Bone marrow (tissue), 2 donors: ENCODE results near the gene HACE1.
"Not testable (repeated sequence)": the region's sequence is repeated elsewhere in the genome, so short reads cannot be mapped to it uniquely, and the experiment has no call there.

Experiments used
- DNase-seq, 2 donors: peaks; one replicate each; lab custom pipeline; 2025; lab: John Stamatoyannopoulos, UW

Gene HACE1

GRCh38 chr6:104829183-104829958, 30.3 kb downstream of the HACE1 start:
- DNase-seq = no peak

- no peak for DNase-seq
Observed at GRCh38 chr6:104828478-104828877, 31.2 kb downstream of the HACE1 start.

GRCh38 chr6:104820820-104821219, 38.9 kb downstream of the HACE1 start:
- not testable (repeated sequence) for DNase-seq

DNA sequence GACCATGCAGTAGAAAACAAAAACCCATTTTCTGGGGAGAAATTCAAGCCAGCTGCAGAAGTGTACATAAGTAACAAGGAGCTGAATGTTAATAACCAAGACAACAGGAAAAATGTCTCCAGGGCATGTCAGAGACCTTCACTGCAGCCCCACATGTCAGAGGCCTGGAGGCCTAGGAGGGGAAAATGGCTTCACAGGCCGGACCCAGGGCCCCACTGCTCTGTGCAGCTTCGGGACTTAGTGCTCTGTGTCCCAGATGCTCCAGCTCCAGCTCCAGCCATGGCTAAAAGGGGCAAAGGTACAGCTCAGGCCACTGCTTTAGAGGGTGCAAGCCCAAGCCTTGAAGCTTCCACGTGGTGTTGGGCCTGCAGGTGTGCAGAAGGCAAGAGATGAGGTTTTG, 43.6 kb downstream of the HACE1 start:
- DNase-seq = no peak

- no peak for DNase-seq
Observed at GRCh38 chr6:104814743-104815142, 45.0 kb downstream of the HACE1 start.

- no peak for DNase-seq
Observed at GRCh38 chr6:104813552-104813951, 46.2 kb downstream of the HACE1 start.

- DNase-seq = no peak
Observed at GRCh38 chr6:104809116-104809515, 50.6 kb downstream of the HACE1 start.

DNA sequence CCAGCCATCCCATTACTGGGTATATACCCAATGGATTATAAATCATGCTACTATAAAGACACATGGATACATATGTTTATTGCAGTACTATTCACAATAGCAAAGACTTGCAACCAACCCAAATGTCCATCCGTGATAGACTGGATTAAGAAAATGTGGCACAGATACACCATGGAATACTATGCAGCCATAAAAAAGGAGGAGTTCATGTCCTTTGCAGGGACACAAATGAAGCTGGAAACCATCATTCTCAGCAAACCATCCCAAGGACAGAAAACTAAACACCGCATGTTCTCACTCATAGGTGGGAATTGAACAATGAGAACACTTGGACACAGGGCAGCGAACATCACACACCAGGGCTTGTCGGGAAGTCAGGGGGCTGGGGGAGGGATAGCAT, 54.4 kb downstream of the HACE1 start:
- not testable (repeated sequence) for DNase-seq

DNA sequence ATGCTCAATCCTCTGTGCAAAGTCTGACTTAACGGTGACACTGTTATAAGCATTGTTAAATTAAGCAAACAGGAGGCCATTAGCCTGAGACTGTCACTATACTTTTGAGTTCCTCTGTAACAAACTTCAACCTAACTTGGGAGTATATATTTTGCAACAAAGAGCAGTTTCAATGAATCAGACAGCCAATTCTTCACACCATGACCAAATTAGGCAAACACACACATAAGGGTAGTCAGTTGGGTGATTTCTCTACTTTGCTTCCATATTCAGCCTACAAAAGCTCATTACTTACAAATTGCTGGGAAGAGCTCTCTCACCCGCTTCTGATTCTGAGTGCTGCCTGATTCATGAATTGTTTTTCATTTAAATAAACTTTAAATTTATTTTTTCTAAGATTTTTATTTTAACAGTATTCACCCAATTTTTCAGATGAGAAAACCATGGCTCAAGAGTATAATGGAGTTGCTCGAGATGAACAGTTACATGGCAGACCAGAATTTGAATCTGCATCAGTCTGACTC, 60.5 kb downstream of the HACE1 start:
- DNase-seq = no peak

DNA sequence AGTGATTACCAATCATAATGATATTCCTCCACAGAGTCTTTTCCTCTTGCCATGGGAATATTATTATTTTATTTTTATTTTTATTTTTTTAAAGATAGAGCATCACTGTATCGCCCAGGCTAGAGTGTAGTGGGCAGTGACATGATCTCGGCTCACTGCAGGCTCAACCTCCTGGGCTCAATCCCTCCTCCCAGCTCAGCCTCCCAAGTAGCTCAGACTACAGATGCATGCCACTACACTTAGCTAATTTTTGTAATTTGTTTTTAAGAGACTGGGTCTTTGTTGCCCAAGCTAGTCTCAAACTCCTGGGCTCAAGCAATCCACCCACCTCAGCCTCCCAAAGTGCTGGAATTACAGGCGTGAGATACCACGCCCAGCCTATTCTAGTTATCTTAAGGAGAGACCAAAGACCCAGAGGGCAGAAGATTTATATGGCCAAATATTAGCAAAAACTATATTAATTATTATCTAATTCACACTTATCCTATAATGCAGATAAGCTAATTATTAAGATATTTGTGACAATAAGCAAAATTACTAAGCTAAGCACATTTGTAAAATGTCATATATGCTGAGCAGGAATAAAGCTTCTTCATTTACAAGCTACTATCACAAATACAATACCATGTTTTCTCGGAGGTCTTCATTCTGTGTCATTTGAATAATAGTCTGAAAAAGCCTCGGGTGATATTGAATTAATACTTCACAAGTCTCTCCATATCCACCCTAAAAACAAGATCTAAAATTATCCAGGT, 63.5 kb downstream of the HACE1 start:
- DNase-seq = no peak

DNA sequence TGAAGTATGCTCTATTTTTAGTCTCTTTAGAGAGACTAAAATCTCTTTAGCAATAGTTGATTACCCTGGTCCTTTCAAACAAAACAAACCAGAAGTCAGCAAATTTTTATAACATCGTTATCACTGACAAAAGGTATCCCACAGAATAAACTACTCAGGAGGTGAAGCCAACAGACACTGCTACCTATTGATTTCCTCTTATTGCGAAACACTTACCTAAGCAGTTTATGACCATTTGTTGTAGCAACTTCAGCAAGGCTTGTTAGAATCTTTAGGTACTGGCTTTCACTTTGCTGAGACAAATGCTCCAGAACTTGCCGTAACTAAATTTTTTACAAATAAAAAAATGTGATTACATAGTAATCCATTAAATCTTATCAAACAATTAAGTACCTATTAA, 64.4 kb downstream of the HACE1 start:
- no peak for DNase-seq

- DNase-seq = peak in 1 of 2 donors; percentile 14
Observed at GRCh38 chr6:104789770-104790190, 69.9 kb downstream of the HACE1 start.

GRCh38 chr6:104788400-104788799, 71.3 kb downstream of the HACE1 start:
- DNase-seq = peak in 1 of 2 donors; percentile 10

DNA sequence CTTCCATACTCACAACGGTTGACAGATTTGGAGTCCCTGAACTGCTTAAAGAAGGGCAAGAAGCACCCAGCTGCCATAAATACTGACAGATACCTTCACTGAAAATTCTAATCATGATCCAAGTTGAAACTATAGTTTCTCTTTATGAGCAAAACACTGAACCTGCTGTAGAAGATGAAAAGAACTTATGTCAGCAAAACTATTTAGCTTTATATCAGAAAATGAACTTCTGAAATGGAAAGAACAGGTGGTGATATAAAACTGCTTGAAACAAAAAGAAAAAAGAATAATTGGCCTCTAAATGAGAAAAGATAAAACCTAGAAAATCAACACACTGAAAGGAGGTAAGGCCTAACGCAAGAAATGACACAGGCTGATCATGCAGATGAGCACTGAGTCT, 72.4 kb downstream of the HACE1 start:
- DNase-seq = no peak

GRCh38 chr6:104784884-104785283, 74.8 kb downstream of the HACE1 start:
- peak in 1 of 2 donors; percentile 13 for DNase-seq

GRCh38 chr6:104771258-104771832, 88.4 kb downstream of the HACE1 start:
- DNase-seq = peak in 1 of 2 donors; percentile 51

DNA sequence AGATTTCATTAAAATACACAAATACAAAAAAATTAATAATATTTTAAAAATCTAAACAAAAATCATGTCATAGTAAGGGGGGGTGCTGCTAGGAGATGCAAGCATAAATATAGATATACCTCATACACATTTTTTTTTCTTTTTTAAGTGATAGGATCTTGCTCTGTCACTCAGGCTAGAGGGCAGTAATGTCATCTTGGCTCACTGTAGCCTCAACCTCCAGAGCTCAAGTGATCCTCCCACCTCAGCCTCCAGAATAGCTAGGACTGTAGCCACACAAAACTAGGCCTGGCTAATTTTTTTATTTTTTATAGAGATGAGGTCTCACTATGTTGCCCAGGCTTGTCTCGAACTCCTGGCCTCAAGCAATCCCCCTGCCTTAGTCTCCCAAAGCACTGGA, 90.8 kb downstream of the HACE1 start:
- no peak for DNase-seq

GRCh38 chr6:104766595-104766994, 93.1 kb downstream of the HACE1 start:
- no peak for DNase-seq

- DNase-seq = no peak
Observed at GRCh38 chr6:104754788-104755409, 104.8 kb downstream of the HACE1 start.

DNA sequence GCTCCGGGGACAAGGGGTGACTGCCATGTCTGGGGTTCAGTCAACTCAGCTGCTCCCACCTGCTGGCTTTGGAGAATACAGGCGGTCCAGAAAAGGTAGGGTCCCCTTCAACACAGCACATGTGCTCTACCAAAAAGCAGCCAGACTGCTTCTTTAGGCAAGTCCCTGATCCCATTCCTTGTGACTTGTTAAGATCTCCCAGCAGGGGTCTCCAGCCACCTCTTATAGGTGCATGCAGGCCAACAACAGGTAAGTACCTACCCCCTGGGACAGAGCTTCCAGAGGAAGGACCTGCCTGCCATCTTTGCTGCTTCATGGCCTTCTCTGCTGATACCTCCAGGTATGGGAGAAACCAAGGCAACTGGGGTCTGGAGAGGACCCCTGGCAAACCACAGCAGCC, 106.5 kb downstream of the HACE1 start:
- no peak for DNase-seq

DNA sequence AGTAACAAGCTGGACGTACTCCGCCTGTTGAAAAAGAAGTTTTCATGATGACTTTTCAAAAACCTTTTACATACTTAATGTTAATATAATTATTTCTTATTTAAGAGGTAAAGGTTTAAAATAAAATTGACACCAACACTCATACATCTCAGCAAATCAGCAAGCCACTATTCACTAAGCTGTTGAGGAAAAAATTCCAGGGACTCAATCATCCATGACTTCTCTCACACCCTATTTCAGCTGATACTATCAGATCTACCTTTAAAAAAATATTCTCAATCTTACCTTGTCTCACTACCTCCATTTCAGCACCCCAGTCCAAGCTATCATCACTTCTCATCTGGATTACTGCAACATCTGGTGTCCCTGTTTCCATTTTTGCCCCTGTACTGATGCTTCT, 109.3 kb downstream of the HACE1 start:
- no peak for DNase-seq

DNA sequence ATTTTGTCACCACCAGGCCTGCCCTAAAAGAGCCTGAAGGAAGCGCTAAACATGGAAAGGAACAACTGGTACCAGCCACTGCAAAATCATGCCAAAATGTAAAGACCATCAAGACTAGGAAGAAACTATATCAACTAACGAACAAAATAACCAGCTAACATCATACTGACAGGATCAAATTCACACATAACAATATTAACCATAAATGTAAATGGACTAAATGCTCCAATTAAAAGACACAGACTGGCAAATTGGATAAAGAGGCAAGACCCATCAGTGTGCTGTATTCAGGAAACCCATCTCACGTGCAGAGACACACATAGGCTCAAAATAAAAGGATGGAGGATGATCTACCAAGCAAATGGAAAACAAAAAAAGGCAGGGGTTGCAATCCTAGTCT, 120.6 kb downstream of the HACE1 start:
- not testable (repeated sequence) for DNase-seq
